HCT116 (cell line): ENCODE measurements around the gene ID1. TPM values are rescaled to one million over a fixed set of nuclear protein-coding genes. Genes with fewer than 3 reads are reported as not detected.

Source experiments
- ATAC-seq: fragments of 200-7000 bp; cut with Tn5 transposase; 2 replicates; pipeline ENCODE4 v1.9.1; 2020; ENCODE audit warnings: mild to moderate bottlenecking, moderate library complexity
- BruUV-seq: library from RNA; stranded (reverse); fragments of 400-500 nt; replicated peaks from 2 replicates; lab custom pipeline; 2021; lab: Mats Ljungman, UMichigan
- CTCF ChIA-PET: fragments of 300-600 bp; sonication (Branson Sonifier 250); formaldehyde crosslinking; loops from one replicate; lab custom pipeline; 2021; ENCODE audit warnings: antibody characterized with exemption; lab: Charles Lee
- POLR2A ChIA-PET: fragments of 300-600, 350-600 bp; sonication (Branson Sonifier 250); formaldehyde crosslinking; loops from one replicate; lab custom pipeline; 2021; ENCODE audit warnings: antibody characterized with exemption; lab: Charles Lee
- RAD21 ChIA-PET, 2 experiments: fragments of 300-600 bp; sonication (Branson Sonifier 250); formaldehyde crosslinking; loops; one replicate each; lab custom pipeline; 2023; ENCODE audit warnings: low total read pairs in 2 of 2; ENCODE audit not compliant: uncharacterized antibody in 2 of 2, unreplicated experiment in 2 of 2, low non-redundant PET in 1 of 2; lab: Charles Lee
- DNase-seq: peaks from one replicate; pipeline ENCODE4 v3.0.0-alpha.2; 2010; ENCODE audit warnings: low read depth, low spot score
- H2AFZ ChIP-seq: fragments of 200-600 bp; shearing (Covaris generic), sonication (generic); 2 replicates; pipeline ENCODE4 v1.6.1; 2017; ENCODE audit warnings: low read depth, mixed run types, mixed read lengths, antibody characterized with exemption, low read length; ENCODE audit not compliant: poor library complexity, severe bottlenecking
- H3K27ac ChIP-seq: 2 replicates; pipeline ENCODE4 v1.5.1; 2012; ENCODE audit warnings: low read depth, low read length
- H3K27me3 ChIP-seq: fragments of 200-600 bp; sonication (generic); 2 replicates; pipeline ENCODE4 v1.6.1; 2016; ENCODE audit warnings: mixed run types, low read length, mixed read lengths; ENCODE audit not compliant: insufficient read depth
- H3K36me3 ChIP-seq, 2 experiments: fragments of 200-500 bp in 1 of 2; fragments of 200-600 bp in 1 of 2; sonication (Bioruptor generic) in 1 of 2; sonication (generic) in 1 of 2; 2 replicates each; pipeline versions ENCODE4 v1.5.1 to v1.6.1; 2014 to 2016; ENCODE audit warnings: low read length in 2 of 2, inconsistent platforms in 1 of 2, mixed read lengths in 1 of 2, mixed run types in 1 of 2; ENCODE audit not compliant: insufficient read depth in 2 of 2, control insufficient read depth in 1 of 2
- H3K4me1 ChIP-seq, 2 experiments: fragments of 200-600 bp in 1 of 2; sonication (generic) in 1 of 2; 2 replicates each; pipeline versions ENCODE4 v1.5.1 to v1.6.1; 2012 to 2017; ENCODE audit warnings: low read length in 2 of 2, inconsistent platforms in 1 of 2, mild to moderate bottlenecking in 1 of 2, mixed read lengths in 1 of 2, mixed run types in 1 of 2, moderate library complexity in 1 of 2; ENCODE audit not compliant: insufficient read depth in 2 of 2, control insufficient read depth in 1 of 2
- H3K4me2 ChIP-seq: fragments of 200-600 bp; sonication (generic); 2 replicates; pipeline ENCODE4 v1.6.1; 2017; ENCODE audit warnings: mixed run types, low read length, mixed read lengths
- H3K4me3 ChIP-seq, 2 experiments: fragments of 200-600 bp in 1 of 2; sonication (generic) in 1 of 2; replicated peaks in 1 of 2; 2 replicates each; pipeline ENCODE4 v1.5.1; 2011 to 2016; ENCODE audit warnings: low read length in 2 of 2, control low read depth in 1 of 2, low read depth in 1 of 2, mild to moderate bottlenecking in 1 of 2, mixed read lengths in 1 of 2, mixed run types in 1 of 2
- H3K79me2 ChIP-seq: fragments of 200-600 bp; sonication (generic); 2 replicates; pipeline ENCODE4 v1.6.1; 2017; ENCODE audit warnings: mild to moderate bottlenecking, mixed run types, low read length, moderate library complexity, mixed read lengths; ENCODE audit not compliant: insufficient read depth
- H3K9ac ChIP-seq: fragments of 200-600 bp; sonication (generic); 2 replicates; pipeline ENCODE4 v1.6.1; 2016; ENCODE audit warnings: low read length, mixed read lengths
- H3K9me2 ChIP-seq: fragments of 200-600 bp; sonication (generic), shearing (Covaris generic); 2 replicates; pipeline ENCODE4 v1.6.1; 2017; ENCODE audit warnings: mixed run types, mild to moderate bottlenecking, moderate library complexity; ENCODE audit not compliant: insufficient read depth
- H3K9me3 ChIP-seq, 2 experiments: fragments of 200-500 bp in 1 of 2; fragments of 200-600 bp in 1 of 2; sonication (Bioruptor generic) in 1 of 2; sonication (generic) in 1 of 2; 2 replicates each; pipeline ENCODE4 v1.6.1; 2014 to 2017; ENCODE audit warnings: low read length in 2 of 2, mixed read lengths in 2 of 2, inconsistent platforms in 1 of 2, low read depth in 1 of 2, mild to moderate bottlenecking in 1 of 2, mixed run types in 1 of 2, moderate library complexity in 1 of 2; ENCODE audit not compliant: control insufficient read depth in 1 of 2, insufficient read depth in 1 of 2
- H4K20me1 ChIP-seq: fragments of 200-600 bp; sonication (generic), shearing (Covaris generic); 2 replicates; pipeline ENCODE4 v1.6.1; 2017; ENCODE audit warnings: mixed run types, mild to moderate bottlenecking, moderate library complexity; ENCODE audit not compliant: insufficient read depth
- CBX3 ChIP-seq: IDR thresholded peaks from 2 replicates; pipeline ENCODE4 v1.6.1; 2012; ENCODE audit warnings: low read depth
- EGR1 ChIP-seq: IDR thresholded peaks from 2 replicates; pipeline ENCODE4 v1.6.1; 2012; ENCODE audit warnings: low read depth
- ELF1 ChIP-seq: IDR thresholded peaks from 2 replicates; pipeline ENCODE4 v1.6.1; 2012; ENCODE audit warnings: low read depth, borderline replicate concordance
- RAD21 ChIP-seq: IDR thresholded peaks from 2 replicates; pipeline ENCODE4 v1.6.1; 2012; ENCODE audit warnings: low read depth, mild to moderate bottlenecking
- SIN3A ChIP-seq: IDR thresholded peaks from 2 replicates; pipeline ENCODE4 v1.6.1; 2012; ENCODE audit warnings: low read depth
- SP1 ChIP-seq: IDR thresholded peaks from 2 replicates; pipeline ENCODE4 v1.6.1; 2012; ENCODE audit warnings: low read depth
- SRF ChIP-seq: IDR thresholded peaks from 2 replicates; pipeline ENCODE4 v1.6.1; 2012; ENCODE audit warnings: low read depth
- TCF7L2 ChIP-seq: IDR thresholded peaks from 2 replicates; pipeline ENCODE4 v1.7.0; 2011; ENCODE audit warnings: borderline replicate concordance, inconsistent platforms; ENCODE audit not compliant: insufficient read depth, insufficient read length; ENCODE audit errors: extremely low read depth
- ZNF274 ChIP-seq: fragments of 200-500 bp; sonication (Bioruptor generic); IDR thresholded peaks from 2 replicates; pipeline ENCODE4 v1.6.1; 2014; ENCODE audit warnings: mild to moderate bottlenecking, low read depth, low read length, inconsistent platforms
- intact Hi-C: fragments of 100-400 bp; cut with micrococcal nuclease; formaldehyde crosslinking; loops from 2 replicates; pipeline ENCODE4 v1.10.0; 2022
- total RNA-seq: library from RNA; stranded (reverse); gene quantifications from one replicate; pipeline ENCODE4 v1.2.1, GENCODE V29; 2021; ENCODE audit not compliant: unreplicated experiment
- TF ChIP-seq, protein P1 (sequence below): IDR thresholded peaks from 2 replicates; pipeline ENCODE4 v1.6.1; 2012
- TF ChIP-seq, protein P2 (sequence below), 3 experiments: fragments of 200-600 bp in 1 of 3; sonication (generic) in 1 of 3; IDR thresholded peaks in 2 of 3; conservative IDR thresholded peaks in 1 of 3; 2 replicates each; pipeline ENCODE4 v1.5.1; 2012 to 2017; ENCODE audit warnings: low read depth in 2 of 3, low read length in 2 of 3, antibody characterized with exemption in 1 of 3, borderline replicate concordance in 1 of 3, control low read depth in 1 of 3, mild to moderate bottlenecking in 1 of 3, mixed read lengths in 1 of 3, mixed run types in 1 of 3, moderate library complexity in 1 of 3; ENCODE audit not compliant: insufficient read depth in 1 of 3
- TF ChIP-seq, protein P3 (sequence below): IDR thresholded peaks from 2 replicates; pipeline ENCODE4 v1.6.1; 2012
- TF ChIP-seq, protein P4 (sequence below): IDR thresholded peaks from 2 replicates; pipeline ENCODE4 v1.6.1; 2011; ENCODE audit warnings: mild to moderate bottlenecking, low read length, moderate library complexity; ENCODE audit not compliant: insufficient replicate concordance; ENCODE audit errors: extremely low read depth

The ID1 gene
- total RNA-seq, 1 experiment from 2014 or later = 811 TPM

DNA sequence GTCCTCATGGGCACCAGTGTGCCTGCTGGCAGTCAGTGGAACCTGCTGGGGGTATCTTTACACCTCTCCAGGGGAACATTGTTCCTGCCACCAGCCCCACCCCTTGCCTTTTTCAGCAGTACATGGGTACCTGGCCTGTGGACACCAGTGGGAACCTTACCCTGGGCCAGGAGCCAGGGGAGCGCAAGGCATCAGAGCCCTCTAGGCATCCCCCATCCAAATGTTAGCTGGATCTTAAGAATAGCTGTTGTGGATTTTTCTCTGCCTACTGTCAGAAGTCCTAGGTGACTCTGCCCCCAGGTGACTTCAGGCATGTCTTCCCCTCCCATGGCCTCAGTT is 38.8 kb upstream of the ID1 start:
- RAD21 ChIA-PET = interaction anchor here (1.1 to 5.7 kb wide), 6 partner anchors 39 to 46 kb away, joined by 3 to 74 read pairs (median 5); partner anchors contain the start of gene ID1 (in 2 of the 2)

More for the DNA sequence above, 38.8 kb upstream of the ID1 start:
- Histone ChIP-seq H3K9me3 (no peaks in the 10 kb centered on the region), H3K27ac (peak overlapping the region; percentile 98), H3K9me2 (no peaks in the 10 kb centered on the region), H3K27me3 (no peaks in the 10 kb centered on the region), H3K4me2 (peak overlapping the region; percentile 72), H3K79me2 (peaks cover 5% of the 10 kb centered on the region; the same call in 1 of the 2 replicates), H3K4me1 (peaks cover 97 to 99% of the 10 kb centered on the region in 2 experiments), H3K9ac (peak overlapping the region; percentile 52)
- intact Hi-C loops = loop anchor here (2.0 kb wide), 1 partner anchor 45 kb away; no protein-coding TSS in a partner anchor
- TSS peak; percentile 72 for BruUV-seq
- no peak for DNase-seq
- POLR2A ChIA-PET = interaction anchor here (0.8 to 28.6 kb wide), 6 partner anchors 9 to 157 kb away, joined by 3 to 1106 read pairs (median 7); partner anchors contain the start of gene ID1
- ATAC-seq = no peak; the same call in none of the 2 replicates
- TF ChIP-seq, protein P1, sequence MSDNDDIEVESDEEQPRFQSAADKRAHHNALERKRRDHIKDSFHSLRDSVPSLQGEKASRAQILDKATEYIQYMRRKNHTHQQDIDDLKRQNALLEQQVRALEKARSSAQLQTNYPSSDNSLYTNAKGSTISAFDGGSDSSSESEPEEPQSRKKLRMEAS = no peak
- TF ChIP-seq, protein P2, sequence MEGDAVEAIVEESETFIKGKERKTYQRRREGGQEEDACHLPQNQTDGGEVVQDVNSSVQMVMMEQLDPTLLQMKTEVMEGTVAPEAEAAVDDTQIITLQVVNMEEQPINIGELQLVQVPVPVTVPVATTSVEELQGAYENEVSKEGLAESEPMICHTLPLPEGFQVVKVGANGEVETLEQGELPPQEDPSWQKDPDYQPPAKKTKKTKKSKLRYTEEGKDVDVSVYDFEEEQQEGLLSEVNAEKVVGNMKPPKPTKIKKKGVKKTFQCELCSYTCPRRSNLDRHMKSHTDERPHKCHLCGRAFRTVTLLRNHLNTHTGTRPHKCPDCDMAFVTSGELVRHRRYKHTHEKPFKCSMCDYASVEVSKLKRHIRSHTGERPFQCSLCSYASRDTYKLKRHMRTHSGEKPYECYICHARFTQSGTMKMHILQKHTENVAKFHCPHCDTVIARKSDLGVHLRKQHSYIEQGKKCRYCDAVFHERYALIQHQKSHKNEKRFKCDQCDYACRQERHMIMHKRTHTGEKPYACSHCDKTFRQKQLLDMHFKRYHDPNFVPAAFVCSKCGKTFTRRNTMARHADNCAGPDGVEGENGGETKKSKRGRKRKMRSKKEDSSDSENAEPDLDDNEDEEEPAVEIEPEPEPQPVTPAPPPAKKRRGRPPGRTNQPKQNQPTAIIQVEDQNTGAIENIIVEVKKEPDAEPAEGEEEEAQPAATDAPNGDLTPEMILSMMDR (IDR thresholded peaks at IDR 0.05 in 2 of 3, conservative IDR thresholded peaks at IDR 0.05 in 1 of 3; ENCODE audit: borderline replicate concordance in 1 of 3, insufficient read depth in 1 of 3, low read depth in 2 of 3, low read length in 2 of 3) = no peak
- TF ChIP-seq ZNF274 = no peak
- TF ChIP-seq RAD21 = no peak
- TF ChIP-seq, protein P3, sequence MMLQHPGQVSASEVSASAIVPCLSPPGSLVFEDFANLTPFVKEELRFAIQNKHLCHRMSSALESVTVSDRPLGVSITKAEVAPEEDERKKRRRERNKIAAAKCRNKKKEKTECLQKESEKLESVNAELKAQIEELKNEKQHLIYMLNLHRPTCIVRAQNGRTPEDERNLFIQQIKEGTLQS = no peak
- TF ChIP-seq, protein P4, sequence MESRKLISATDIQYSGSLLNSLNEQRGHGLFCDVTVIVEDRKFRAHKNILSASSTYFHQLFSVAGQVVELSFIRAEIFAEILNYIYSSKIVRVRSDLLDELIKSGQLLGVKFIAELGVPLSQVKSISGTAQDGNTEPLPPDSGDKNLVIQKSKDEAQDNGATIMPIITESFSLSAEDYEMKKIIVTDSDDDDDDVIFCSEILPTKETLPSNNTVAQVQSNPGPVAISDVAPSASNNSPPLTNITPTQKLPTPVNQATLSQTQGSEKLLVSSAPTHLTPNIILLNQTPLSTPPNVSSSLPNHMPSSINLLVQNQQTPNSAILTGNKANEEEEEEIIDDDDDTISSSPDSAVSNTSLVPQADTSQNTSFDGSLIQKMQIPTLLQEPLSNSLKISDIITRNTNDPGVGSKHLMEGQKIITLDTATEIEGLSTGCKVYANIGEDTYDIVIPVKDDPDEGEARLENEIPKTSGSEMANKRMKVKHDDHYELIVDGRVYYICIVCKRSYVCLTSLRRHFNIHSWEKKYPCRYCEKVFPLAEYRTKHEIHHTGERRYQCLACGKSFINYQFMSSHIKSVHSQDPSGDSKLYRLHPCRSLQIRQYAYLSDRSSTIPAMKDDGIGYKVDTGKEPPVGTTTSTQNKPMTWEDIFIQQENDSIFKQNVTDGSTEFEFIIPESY = no peak
- no peak for TF ChIP-seq ELF1
- no peak for TF ChIP-seq SRF
- no peak for TF ChIP-seq TCF7L2
- no peak for TF ChIP-seq SP1
- no peak for TF ChIP-seq SIN3A
- no peak for TF ChIP-seq CBX3
- TF ChIP-seq EGR1 = no peak
- TF ChIP-seq, all 23 proteins: peak for 0
- no peak overlapping the region; a peak in 1 of 4 replicates for H3K4me3 ChIP-seq
- no peak overlapping the region for H2AFZ ChIP-seq
- H4K20me1 ChIP-seq = no peaks in the 10 kb centered on the region
- CTCF ChIA-PET = interaction anchor here (0.5 to 10.8 kb wide), 8 partner anchors 8 to 157 kb away, joined by 3 to 256 read pairs (median 4); no protein-coding TSS in a partner anchor
- peaks cover 0 to 30% of the 10 kb centered on the region in 2 experiments; a peak in 2 of 4 replicates for H3K36me3 ChIP-seq
